Caco-2 (cell line): ENCODE data around the gene RBM33. TPM values are rescaled to one million over a fixed set of nuclear protein-coding genes. Genes with fewer than 3 reads are reported as not detected.

Source experiments
- BruUV-seq: library from RNA; stranded (reverse); fragments of 400-500 nt; replicated peaks from 2 replicates; lab custom pipeline; 2021; lab: Mats Ljungman, UMichigan
- CTCF ChIA-PET: fragments of 300-600 bp; sonication (Branson Sonifier 250); formaldehyde crosslinking; loops from one replicate; lab custom pipeline; 2022; ENCODE audit warnings: antibody characterized with exemption; lab: Charles Lee
- POLR2A ChIA-PET: fragments of 300-600 bp; sonication (Branson Sonifier 250); formaldehyde crosslinking; loops from one replicate; lab custom pipeline; 2022; ENCODE audit warnings: antibody characterized with exemption; lab: Charles Lee
- DNase-seq, 2 experiments: peaks; one replicate each; pipeline versions ENCODE4 v3.0.0 to v3.0.0-alpha.2; 2020 to 2022
- H3K27me3 ChIP-seq: replicated peaks from 2 replicates; pipeline ENCODE4 v1.6.0; 2011; ENCODE audit warnings: low read length; ENCODE audit not compliant: control insufficient read depth, insufficient read depth
- H3K36me3 ChIP-seq: 2 replicates; pipeline ENCODE4 v1.5.1; 2011; ENCODE audit warnings: low read length; ENCODE audit not compliant: control insufficient read depth, insufficient read depth
- H3K4me1 ChIP-seq: fragments of 250-450 bp; sonication (Bioruptor Pico); 2 replicates; pipeline ENCODE4 v1.5.1; 2020; ENCODE audit warnings: mild to moderate bottlenecking
- H3K4me3 ChIP-seq: 2 replicates; pipeline ENCODE4 v1.5.1; 2011; ENCODE audit warnings: low read depth, mild to moderate bottlenecking, control low read depth, low read length
- H3K9me3 ChIP-seq: fragments of 250-450 bp; sonication (Bioruptor Pico); 2 replicates; pipeline ENCODE4 v1.5.1; 2020; ENCODE audit warnings: mild to moderate bottlenecking, moderate library complexity
- H3K27ac Mint-ChIP-seq: one replicate; pipeline ENCODE4 v1.8.0; 2022; ENCODE audit warnings: mixed read lengths; ENCODE audit not compliant: unreplicated experiment
- H3K27me3 Mint-ChIP-seq: one replicate; pipeline ENCODE4 v1.8.0; 2022; ENCODE audit warnings: mixed read lengths; ENCODE audit not compliant: insufficient read depth, unreplicated experiment
- H3K36me3 Mint-ChIP-seq: one replicate; pipeline ENCODE4 v1.8.0; 2022; ENCODE audit warnings: mild to moderate bottlenecking, mixed read lengths; ENCODE audit not compliant: insufficient read depth, unreplicated experiment
- H3K4me1 Mint-ChIP-seq: one replicate; pipeline ENCODE4 v1.8.0; 2022; ENCODE audit warnings: low read depth, mixed read lengths; ENCODE audit not compliant: unreplicated experiment
- H3K4me3 Mint-ChIP-seq: one replicate; pipeline ENCODE4 v1.8.0; 2022; ENCODE audit warnings: mild to moderate bottlenecking, moderate library complexity, mixed read lengths; ENCODE audit not compliant: unreplicated experiment
- H3K9me3 Mint-ChIP-seq: one replicate; pipeline ENCODE4 v1.8.0; 2022; ENCODE audit warnings: mixed read lengths; ENCODE audit not compliant: unreplicated experiment
- CTCF ChIP-seq, 2 experiments: fragments of 200-600 bp in 1 of 2; IDR thresholded peaks; 1 replicate in 1 of 2; 2 replicates in 1 of 2; pipeline versions ENCODE4 v1.5.1 to v1.8.0; 2011 to 2022; ENCODE audit warnings: antibody characterized with exemption in 1 of 2, control low read depth in 1 of 2, inconsistent platforms in 1 of 2, low read depth in 1 of 2, low read length in 1 of 2, mild to moderate bottlenecking in 1 of 2, moderate library complexity in 1 of 2; ENCODE audit not compliant: insufficient read depth in 1 of 2, severe bottlenecking in 1 of 2, unreplicated experiment in 1 of 2
- intact Hi-C: fragments of 100-400 bp; cut with micrococcal nuclease; formaldehyde crosslinking; loops from one replicate; pipeline ENCODE4 v1.10.0; 2022; ENCODE audit not compliant: unreplicated experiment
- total RNA-seq: library from RNA; stranded (reverse); gene quantifications from 2 replicates; pipeline ENCODE4 v1.2.3, GENCODE V29; 2022

RBM33 gene
- total RNA-seq, 1 experiment from 2014 or later: 82.8 TPM

DNA sequence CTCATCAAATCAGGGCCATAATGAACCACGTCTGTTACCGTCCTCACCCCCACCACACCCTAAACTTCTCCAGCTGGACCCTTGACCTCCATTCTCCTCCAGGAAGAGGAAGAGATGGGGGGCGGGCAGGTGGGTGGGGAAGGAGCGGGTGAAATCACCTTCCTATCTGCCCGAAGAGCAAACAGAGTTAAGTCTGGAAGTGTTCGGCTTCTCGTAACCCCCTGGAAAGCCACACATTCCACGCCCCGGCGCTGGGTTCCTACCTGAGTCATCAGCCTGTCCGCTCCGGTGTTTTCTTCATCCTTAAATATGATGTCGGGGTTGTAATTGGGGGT, 167.1 kb downstream of the RBM33 start:
- Histone ChIP-seq H3K27me3 (peaks cover 4% of the 10 kb centered on the region), H3K4me1 (peaks cover 34% of the 10 kb centered on the region), H3K9me3 (no peaks in the 10 kb centered on the region), H3K4me3 (peak overlapping the region; percentile 35), H3K36me3 (no peaks in the 10 kb centered on the region)
- no peak for TF ChIP-seq CTCF (IDR thresholded peaks at IDR 0.05; ENCODE audit: insufficient read depth in 1 of 2, low read depth in 1 of 2, low read length in 1 of 2, severe bottlenecking in 1 of 2, unreplicated experiment in 1 of 2)
- peaks cover 21% of the 10 kb centered on the region for H3K4me1 Mint-ChIP-seq
- POLR2A ChIA-PET: no interaction called here
- intact Hi-C loops: loop anchor here (5.0 to 10.0 kb wide), 3 partner anchors 346 to 956 kb away; no protein-coding TSS in a partner anchor
- peaks cover 19% of the 10 kb centered on the region for H3K27me3 Mint-ChIP-seq
- BruUV-seq: no TSS peak
- no peaks in the 10 kb centered on the region for H3K9me3 Mint-ChIP-seq
- DNase-seq: no peak
- H3K36me3 Mint-ChIP-seq: peaks cover 12% of the 10 kb centered on the region
- H3K27ac Mint-ChIP-seq: no peak overlapping the region
- CTCF ChIA-PET: no interaction called here
- peak overlapping the region; percentile 79 for H3K4me3 Mint-ChIP-seq

DNA sequence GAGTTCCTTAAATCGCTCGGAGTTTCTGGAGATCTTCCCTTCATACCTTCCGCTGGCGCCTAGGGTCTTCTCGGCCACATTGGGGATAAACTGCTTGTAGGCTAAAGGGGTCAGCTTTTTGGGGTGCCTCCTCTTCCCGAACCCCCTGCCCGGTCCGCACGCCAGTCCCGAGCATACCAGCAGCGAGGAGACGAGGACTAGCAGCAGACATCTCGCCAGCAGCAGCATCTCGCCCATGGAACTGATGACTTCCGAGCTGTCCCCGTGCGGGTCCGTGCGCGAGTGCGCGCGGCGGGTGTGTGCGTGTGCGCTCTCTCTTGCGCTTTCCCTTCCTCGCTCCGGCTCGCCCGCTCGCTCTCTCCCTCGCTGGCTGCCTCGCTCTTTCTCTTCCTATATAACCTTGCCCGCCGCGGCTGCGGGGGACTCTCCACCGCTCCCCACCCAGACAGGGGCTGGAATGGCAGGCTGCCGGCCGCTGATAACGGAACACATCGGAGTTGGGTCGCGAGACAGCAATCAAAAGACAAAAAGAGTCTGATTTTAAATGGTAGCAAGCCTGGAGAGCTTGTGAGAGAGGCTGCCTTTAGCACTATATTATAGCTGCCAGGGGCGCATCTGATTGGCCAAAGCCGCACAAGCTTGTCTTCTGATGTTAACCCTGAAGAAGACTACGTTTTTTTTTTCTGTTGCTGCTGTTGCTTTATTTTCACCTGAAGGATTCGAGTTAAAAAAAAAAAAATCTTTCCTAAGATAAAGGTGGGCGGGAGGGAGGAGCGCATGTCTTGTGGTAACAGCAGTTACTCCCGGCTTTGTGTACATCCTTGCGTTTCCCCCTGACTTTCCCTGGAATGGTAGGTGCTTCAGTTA, 167.7 kb downstream of the RBM33 start, which contains the start of gene SHH:
TSS of gene SHH (minus strand) at position 569 of the 867 bp plus-strand sequence. CDS start at position 228, 341 bp downstream.
- POLR2A ChIA-PET: interaction anchor here (0.6 kb wide), 1 partner anchor 803 kb away, joined by 6 read pairs; no protein-coding TSS in a partner anchor
- Mint-ChIP-seq H3K27ac (no peak within 1 kb of the TSS), H3K9me3 (no peaks in the 10 kb centered on the region), H3K27me3 (peaks cover 19% of the 10 kb centered on the region), H3K36me3 (peaks cover 12% of the 10 kb centered on the region), H3K4me1 (peaks cover 21% of the 10 kb centered on the region), H3K4me3 (peak within 1 kb of the TSS; percentile 79)
- Histone ChIP-seq H3K4me1 (peaks cover 28% of the 10 kb centered on the region), H3K9me3 (no peaks in the 10 kb centered on the region), H3K36me3 (no peaks in the 10 kb centered on the region), H3K27me3 (peaks cover 4% of the 10 kb centered on the region), H3K4me3 (peak within 1 kb of the TSS; percentile 35)
- intact Hi-C loops: loop anchor here (5.0 to 10.0 kb wide), 3 partner anchors 345 to 955 kb away; no protein-coding TSS in a partner anchor
- CTCF ChIA-PET: interaction anchor here (0.6 to 0.7 kb wide), 2 partner anchors 33 to 44 kb away, joined by 3 to 6 read pairs; no protein-coding TSS in a partner anchor
- no peak for DNase-seq
- no peak for TF ChIP-seq CTCF (IDR thresholded peaks at IDR 0.05; ENCODE audit: insufficient read depth in 1 of 2, low read depth in 1 of 2, low read length in 1 of 2, severe bottlenecking in 1 of 2, unreplicated experiment in 1 of 2)
- BruUV-seq: TSS peak; percentile 39

DNA sequence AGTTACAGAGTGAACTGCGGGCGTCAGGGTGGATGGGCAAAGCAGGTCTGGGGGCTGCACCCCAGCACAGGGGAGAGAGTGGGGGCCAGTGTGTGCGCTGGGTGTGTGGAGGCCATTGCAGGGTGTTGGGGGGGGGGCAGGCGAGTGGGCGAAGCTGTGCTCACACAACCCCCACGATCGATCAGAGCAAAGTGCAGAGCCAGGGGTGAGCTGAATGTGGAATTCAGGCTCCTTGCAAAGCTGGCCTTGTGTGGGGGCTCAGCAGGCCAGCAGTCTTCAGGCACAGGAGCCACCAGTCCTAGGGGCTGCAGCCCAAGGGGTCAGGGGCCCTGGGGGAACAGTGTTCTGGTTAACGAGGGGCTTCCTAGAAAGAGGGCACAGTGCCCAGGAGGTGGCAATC, 168.7 kb downstream of the RBM33 start:
- Mint-ChIP-seq H3K4me3 (no peak overlapping the region), H3K36me3 (peaks cover 6% of the 10 kb centered on the region), H3K4me1 (peaks cover 21% of the 10 kb centered on the region), H3K27ac (no peak overlapping the region), H3K27me3 (peaks cover 19% of the 10 kb centered on the region), H3K9me3 (no peaks in the 10 kb centered on the region)
- CTCF ChIA-PET: interaction anchor here (0.6 kb wide), 2 partner anchors 310 to 625 kb away, joined by 3 read pairs; no protein-coding TSS in a partner anchor
- peaks cover 21% of the 10 kb centered on the region for H3K4me1 ChIP-seq
- no peak overlapping the region for H3K4me3 ChIP-seq
- BruUV-seq: no TSS peak
- no peaks in the 10 kb centered on the region for H3K9me3 ChIP-seq
- TF ChIP-seq CTCF (IDR thresholded peaks at IDR 0.05; ENCODE audit: insufficient read depth in 1 of 2, low read depth in 1 of 2, low read length in 1 of 2, severe bottlenecking in 1 of 2, unreplicated experiment in 1 of 2): no peak
- peaks cover 4% of the 10 kb centered on the region for H3K27me3 ChIP-seq
- intact Hi-C loops: loop anchor here (5.0 to 10.0 kb wide), 3 partner anchors 344 to 954 kb away; no protein-coding TSS in a partner anchor
- no peaks in the 10 kb centered on the region for H3K36me3 ChIP-seq
- DNase-seq: no peak
- POLR2A ChIA-PET: interaction anchor here (0.6 kb wide), 1 partner anchor 259 kb away, joined by 3 read pairs; no protein-coding TSS in a partner anchor
